ENCODE measurements around the gene KCNH5. TPM values are rescaled to one million over a fixed set of nuclear protein-coding genes. Genes with fewer than 3 reads are reported as not detected.
"Not testable (repeated sequence)": the region's sequence is repeated elsewhere in the genome, so short reads cannot be mapped to it uniquely, and the experiment has no call there.

Gene KCNH5
- total and polyA plus RNA-seq, 2 donors (not counting 1 experiment from before 2014, with no cell fraction given) = 0.03 to 0.83 TPM

- Histone ChIP-seq H3K27me3 (ENCODE audit: control insufficient read depth, insufficient read depth, low read length) (no peaks in the 10 kb centered on the region), H3K4me1 (ENCODE audit: control insufficient read depth, extremely low read depth, insufficient read depth, low read length) (no peaks in the 10 kb centered on the region), H3K9ac (ENCODE audit: insufficient read depth, low read length) (no peak overlapping the region), H2AFZ (ENCODE audit: low read length) (no peak overlapping the region), H3K36me3 (ENCODE audit: control insufficient read depth, insufficient read depth, low read length) (no peaks in the 10 kb centered on the region), H3K27ac (ENCODE audit: insufficient read depth, low read length) (no peak overlapping the region), H4K20me1 (ENCODE audit: control insufficient read depth, extremely low read depth, insufficient read depth, low read length) (no peaks in the 10 kb centered on the region), H3K79me2 (ENCODE audit: control insufficient read depth, insufficient read depth, low read length) (no peaks in the 10 kb centered on the region), H3K4me3 (replicated peaks in 1 of 4; ENCODE audit: control extremely low read depth in 1 of 4, insufficient read depth in 1 of 4, low read depth in 3 of 4, low read length in 4 of 4) (no peak overlapping the region), H3K9me3 (ENCODE audit: control insufficient read depth, insufficient read depth, low read depth, low read length) (no peaks in the 10 kb centered on the region), H3K4me2 (ENCODE audit: extremely low read depth, insufficient read depth, low read length) (no peak overlapping the region)
- TF ChIP-seq EZH2 (IDR thresholded peaks at IDR 0.05; ENCODE audit: low read length, missing control alignments) = no peak
- TF ChIP-seq, protein P1, sequence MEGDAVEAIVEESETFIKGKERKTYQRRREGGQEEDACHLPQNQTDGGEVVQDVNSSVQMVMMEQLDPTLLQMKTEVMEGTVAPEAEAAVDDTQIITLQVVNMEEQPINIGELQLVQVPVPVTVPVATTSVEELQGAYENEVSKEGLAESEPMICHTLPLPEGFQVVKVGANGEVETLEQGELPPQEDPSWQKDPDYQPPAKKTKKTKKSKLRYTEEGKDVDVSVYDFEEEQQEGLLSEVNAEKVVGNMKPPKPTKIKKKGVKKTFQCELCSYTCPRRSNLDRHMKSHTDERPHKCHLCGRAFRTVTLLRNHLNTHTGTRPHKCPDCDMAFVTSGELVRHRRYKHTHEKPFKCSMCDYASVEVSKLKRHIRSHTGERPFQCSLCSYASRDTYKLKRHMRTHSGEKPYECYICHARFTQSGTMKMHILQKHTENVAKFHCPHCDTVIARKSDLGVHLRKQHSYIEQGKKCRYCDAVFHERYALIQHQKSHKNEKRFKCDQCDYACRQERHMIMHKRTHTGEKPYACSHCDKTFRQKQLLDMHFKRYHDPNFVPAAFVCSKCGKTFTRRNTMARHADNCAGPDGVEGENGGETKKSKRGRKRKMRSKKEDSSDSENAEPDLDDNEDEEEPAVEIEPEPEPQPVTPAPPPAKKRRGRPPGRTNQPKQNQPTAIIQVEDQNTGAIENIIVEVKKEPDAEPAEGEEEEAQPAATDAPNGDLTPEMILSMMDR (conservative IDR thresholded peaks at IDR 0.05 in 1 of 2, IDR thresholded peaks at IDR 0.05 in 1 of 2; ENCODE audit: low read depth in 1 of 2, low read length in 2 of 2) = no peak
- DNase-seq (ENCODE audit: low read depth in 2 of 2) = no peak
Measured at GRCh38 chr14:62864588-62864987, 180.7 kb downstream of the KCNH5 start.

DNA sequence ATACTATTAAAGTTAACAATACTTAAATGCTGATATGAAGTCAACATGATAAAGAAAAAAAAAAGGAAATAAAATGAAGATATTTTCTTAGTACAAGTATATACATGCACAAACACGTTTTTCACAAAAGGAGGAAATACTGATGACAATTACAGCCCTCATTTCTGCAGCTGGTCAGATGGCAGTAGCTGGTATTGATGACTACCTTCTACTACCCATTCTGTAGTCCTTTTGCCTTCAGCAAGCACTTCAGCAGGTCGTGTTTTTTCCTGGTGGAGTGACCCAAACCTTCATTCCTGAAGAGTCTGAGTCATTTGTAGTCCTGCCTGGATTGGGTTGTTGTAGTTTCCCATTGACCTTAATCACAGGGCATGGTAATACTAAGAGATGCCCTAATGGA, 187.2 kb downstream of the KCNH5 start:
- not testable (repeated sequence) for H3K27ac ChIP-seq (ENCODE audit: insufficient read depth, low read length); H3K36me3 ChIP-seq (ENCODE audit: control insufficient read depth, insufficient read depth, low read length); H4K20me1 ChIP-seq (ENCODE audit: control insufficient read depth, extremely low read depth, insufficient read depth, low read length); DNase-seq (ENCODE audit: low read depth in 2 of 2); H3K9me3 ChIP-seq (ENCODE audit: control insufficient read depth, insufficient read depth, low read depth, low read length); H3K9ac ChIP-seq (ENCODE audit: insufficient read depth, low read length); H3K79me2 ChIP-seq (ENCODE audit: control insufficient read depth, insufficient read depth, low read length); H3K4me2 ChIP-seq (ENCODE audit: extremely low read depth, insufficient read depth, low read length); H3K4me3 ChIP-seq (replicated peaks in 1 of 4; ENCODE audit: control extremely low read depth in 1 of 4, insufficient read depth in 1 of 4, low read depth in 3 of 4, low read length in 4 of 4); H3K27me3 ChIP-seq (ENCODE audit: control insufficient read depth, insufficient read depth, low read length); H3K4me1 ChIP-seq (ENCODE audit: control insufficient read depth, extremely low read depth, insufficient read depth, low read length); H2AFZ ChIP-seq (ENCODE audit: low read length)

GRCh38 chr14:62854951-62855350, 190.3 kb downstream of the KCNH5 start:
- Histone ChIP-seq H3K9ac (ENCODE audit: insufficient read depth, low read length) (no peak overlapping the region), H3K4me3 (replicated peaks in 1 of 4; ENCODE audit: control extremely low read depth in 1 of 4, insufficient read depth in 1 of 4, low read depth in 3 of 4, low read length in 4 of 4) (no peak overlapping the region), H3K27ac (ENCODE audit: insufficient read depth, low read length) (no peak overlapping the region), H2AFZ (ENCODE audit: low read length) (no peak overlapping the region), H4K20me1 (ENCODE audit: control insufficient read depth, extremely low read depth, insufficient read depth, low read length) (no peaks in the 10 kb centered on the region), H3K4me1 (ENCODE audit: control insufficient read depth, extremely low read depth, insufficient read depth, low read length) (no peaks in the 10 kb centered on the region), H3K27me3 (ENCODE audit: control insufficient read depth, insufficient read depth, low read length) (no peaks in the 10 kb centered on the region), H3K9me3 (ENCODE audit: control insufficient read depth, insufficient read depth, low read depth, low read length) (no peaks in the 10 kb centered on the region), H3K4me2 (ENCODE audit: extremely low read depth, insufficient read depth, low read length) (no peak overlapping the region), H3K79me2 (ENCODE audit: control insufficient read depth, insufficient read depth, low read length) (no peaks in the 10 kb centered on the region), H3K36me3 (ENCODE audit: control insufficient read depth, insufficient read depth, low read length) (no peaks in the 10 kb centered on the region)
- DNase-seq (ENCODE audit: low read depth in 2 of 2) = peak in 1 of 2 donors; percentile 2
- no peak for TF ChIP-seq EZH2 (IDR thresholded peaks at IDR 0.05; ENCODE audit: low read length, missing control alignments)
- TF ChIP-seq, protein P1 (conservative IDR thresholded peaks at IDR 0.05 in 1 of 2, IDR thresholded peaks at IDR 0.05 in 1 of 2; ENCODE audit: low read depth in 1 of 2, low read length in 2 of 2) = no peak

Measured in fibroblast of lung (primary cell).